ENCODE data around the gene RDX. TPM values are rescaled to one million over a fixed set of nuclear protein-coding genes. Genes with fewer than 3 reads are reported as not detected.

RDX gene
- total RNA-seq, 1 donor from 2014 or later = 103 TPM

- H3K4me3 ChIP-seq (ENCODE audit: low read depth, low read length) = no peak overlapping the region
- TF ChIP-seq CTCF (conservative IDR thresholded peaks at IDR 0.05; ENCODE audit: low read depth, low read length) = no peak
- DNase-seq (ENCODE audit: low read depth) = no peak
Measured at GRCh38 chr11:110190885-110191284, 105.5 kb downstream of the RDX start.

DNA sequence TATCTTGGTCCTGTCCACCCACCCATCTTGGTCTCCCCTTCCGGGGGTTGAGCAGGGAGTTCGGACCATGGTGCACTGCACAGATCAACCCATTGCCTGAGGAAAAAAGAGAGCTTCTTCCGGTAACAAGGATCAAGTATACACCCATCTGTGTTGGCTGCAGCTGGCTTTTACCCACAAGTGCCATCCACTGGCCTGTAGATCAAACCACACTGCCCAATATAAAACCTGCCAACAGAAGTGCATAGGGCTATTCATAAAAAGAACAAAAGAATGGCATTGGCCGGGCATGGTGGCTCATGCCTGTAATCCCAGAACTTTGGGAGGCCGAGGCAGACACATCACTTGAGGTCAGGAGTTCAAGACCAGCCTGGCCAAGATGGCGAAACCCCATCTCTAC lies 108.7 kb downstream of the RDX start:
- TF ChIP-seq CTCF (conservative IDR thresholded peaks at IDR 0.05; ENCODE audit: low read depth, low read length) = peak; percentile 16
- no peak for DNase-seq (ENCODE audit: low read depth)
- no peak overlapping the region for H3K4me3 ChIP-seq (ENCODE audit: low read depth, low read length)

GRCh38 chr11:110186867-110187266 lies 109.5 kb downstream of the RDX start:
- no peak for DNase-seq (ENCODE audit: low read depth)

DNA sequence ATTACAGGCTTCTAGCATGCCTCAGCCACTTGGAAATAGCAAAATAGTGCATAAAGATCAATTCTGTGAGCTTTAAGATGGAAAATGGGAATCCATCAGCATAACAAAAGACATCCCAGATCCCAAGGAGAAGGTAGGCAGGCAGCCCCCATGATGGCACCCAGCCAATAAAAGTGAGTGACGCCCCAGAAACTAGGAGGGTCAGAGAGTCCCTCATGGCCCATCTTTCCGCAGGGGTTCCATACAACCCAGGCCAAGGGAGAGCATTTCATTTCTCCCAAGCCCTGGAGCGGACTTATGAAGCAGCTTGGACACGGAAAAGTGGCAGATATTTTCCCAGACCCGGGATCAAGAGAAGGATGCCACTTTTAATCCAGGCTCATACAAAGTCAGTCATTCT lies 110.0 kb downstream of the RDX start:
- no peak for TF ChIP-seq CTCF (conservative IDR thresholded peaks at IDR 0.05; ENCODE audit: low read depth, low read length)
- no peak overlapping the region for H3K4me3 ChIP-seq (ENCODE audit: low read depth, low read length)
- DNase-seq (ENCODE audit: low read depth) = no peak

More at GRCh38 chr11:110186867-110187266, 109.5 kb downstream of the RDX start:
- no peak for TF ChIP-seq CTCF (conservative IDR thresholded peaks at IDR 0.05; ENCODE audit: low read depth, low read length)
- no peak overlapping the region for H3K4me3 ChIP-seq (ENCODE audit: low read depth, low read length)

GRCh38 chr11:110185599-110185998 lies 110.8 kb downstream of the RDX start:
- no peak for DNase-seq (ENCODE audit: low read depth)
- no peak overlapping the region for H3K4me3 ChIP-seq (ENCODE audit: low read depth, low read length)
- no peak for TF ChIP-seq CTCF (conservative IDR thresholded peaks at IDR 0.05; ENCODE audit: low read depth, low read length)

DNA sequence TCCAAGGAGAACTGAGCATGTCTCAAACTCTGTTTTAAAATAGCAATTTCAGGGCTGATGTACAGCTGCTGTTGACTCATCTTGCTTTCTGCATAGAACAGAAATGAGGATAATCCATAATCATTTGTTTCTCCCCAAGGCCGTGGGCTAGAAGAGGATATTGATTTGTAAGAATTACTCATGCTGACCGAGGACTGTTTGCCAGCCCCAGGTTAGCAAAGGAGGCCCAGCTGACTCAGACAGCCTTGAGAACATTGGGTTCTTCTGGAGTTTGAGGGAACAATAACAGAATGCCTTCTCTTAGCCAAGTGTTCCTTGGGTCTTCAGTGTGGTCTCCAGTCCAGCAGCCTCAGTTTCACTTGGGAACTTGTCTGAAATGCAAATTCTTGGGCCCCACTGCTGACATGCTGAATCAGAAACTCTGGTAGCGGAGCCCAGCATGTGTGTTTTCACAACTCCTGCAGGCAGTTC lies 111.3 kb downstream of the RDX start:
- no peak for DNase-seq (ENCODE audit: low read depth)
- TF ChIP-seq CTCF (conservative IDR thresholded peaks at IDR 0.05; ENCODE audit: low read depth, low read length) = no peak
- no peak overlapping the region for H3K4me3 ChIP-seq (ENCODE audit: low read depth, low read length)

DNA sequence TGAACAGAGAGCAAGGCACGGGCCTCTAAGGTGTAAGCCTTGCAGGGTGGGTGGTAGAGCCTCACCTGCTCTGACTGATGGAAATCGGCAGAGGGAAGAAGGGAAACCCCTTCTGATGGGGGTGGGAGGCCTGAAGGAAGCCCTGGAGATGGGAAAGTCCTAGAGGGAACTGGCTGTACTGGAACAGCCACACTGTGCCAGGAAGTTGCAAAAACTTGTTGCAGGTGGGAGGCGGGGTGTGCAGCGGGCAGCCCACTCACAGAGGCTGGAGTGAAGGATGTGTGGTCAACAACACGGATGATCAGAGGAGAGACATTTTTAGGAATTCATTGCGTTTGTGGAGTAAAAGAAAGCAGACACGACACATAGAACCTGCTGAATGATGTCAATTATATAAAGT lies 112.0 kb downstream of the RDX start:
- no peak for TF ChIP-seq CTCF (conservative IDR thresholded peaks at IDR 0.05; ENCODE audit: low read depth, low read length)
- no peak for DNase-seq (ENCODE audit: low read depth)
- no peak overlapping the region for H3K4me3 ChIP-seq (ENCODE audit: low read depth, low read length)

All from epithelial cell of proximal tubule (primary cell).